ENCODE measurements around the gene TSPAN1. TPM values are rescaled to one million over a fixed set of nuclear protein-coding genes. Genes with fewer than 3 reads are reported as not detected.

Gene TSPAN1
- total and polyA plus RNA-seq, 2 of the 13 experiments (the other 11 are each of a cell fraction or from before 2014, with no cell fraction given), result 1.7 to 2.9 TPM

DNA sequence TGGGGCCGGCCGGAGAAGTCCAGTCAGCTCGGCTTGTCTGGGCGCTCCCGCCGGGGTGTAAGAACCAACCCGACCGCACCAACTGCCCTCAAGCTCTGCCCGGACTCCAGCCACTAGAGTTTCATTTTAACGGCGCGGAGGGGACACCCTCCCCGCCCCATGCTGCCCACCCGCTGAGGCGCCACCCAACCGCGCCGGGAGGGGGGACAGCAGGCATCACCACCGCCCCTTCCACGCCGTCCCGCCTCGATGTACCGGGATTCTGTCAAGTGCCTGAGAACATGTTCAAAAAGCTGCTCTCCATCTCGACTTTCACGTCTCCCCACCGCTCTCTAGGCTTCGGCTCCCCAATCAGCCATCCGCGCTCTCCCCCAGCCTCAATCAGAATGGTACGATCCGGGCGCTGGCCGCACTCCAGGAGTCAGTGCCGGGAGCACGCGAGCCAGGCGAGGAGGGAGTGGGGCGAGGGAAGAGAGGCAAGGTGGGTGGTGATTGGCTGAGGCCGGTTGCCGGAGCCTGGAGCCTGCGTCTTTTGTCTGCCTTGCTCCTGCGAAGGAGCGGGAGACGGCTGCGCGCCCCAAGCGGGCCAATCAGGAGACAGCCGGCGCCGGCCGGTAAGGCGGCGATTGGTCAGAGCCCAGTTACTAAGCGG lies 42.2 kb upstream of the TSPAN1 start, which contains the start of gene PIK3R3 (continued):
- 0 out of 2 replicates have a peak, but pooled peaks have one; percentile 29 for TF ChIP-seq ZFX (CRISPR knock-in tag; IDR thresholded peaks at IDR 0.05; ENCODE audit: low read depth)
- 0 out of 2 replicates have a peak, but pooled peaks have one; percentile 29 for TF ChIP-seq XBP1 (CRISPR knock-in tag; IDR thresholded peaks at IDR 0.05)
- TF ChIP-seq THAP8 (CRISPR knock-in tag; IDR thresholded peaks at IDR 0.05; ENCODE audit: borderline replicate concordance), result peak; percentile 89; the same call in 1 of the 2 replicates
- TF ChIP-seq BRF2 (CRISPR knock-in tag; IDR thresholded peaks at IDR 0.05), result peak; percentile 98
- peak; percentile 86; the same call in 1 of the 2 replicates for TF ChIP-seq SNAI1 (CRISPR knock-in tag; IDR thresholded peaks at IDR 0.05; ENCODE audit: borderline replicate concordance)
- TF ChIP-seq ZNF672 (CRISPR knock-in tag; IDR thresholded peaks at IDR 0.05), result peak; percentile 89
- TF ChIP-seq, protein P1, sequence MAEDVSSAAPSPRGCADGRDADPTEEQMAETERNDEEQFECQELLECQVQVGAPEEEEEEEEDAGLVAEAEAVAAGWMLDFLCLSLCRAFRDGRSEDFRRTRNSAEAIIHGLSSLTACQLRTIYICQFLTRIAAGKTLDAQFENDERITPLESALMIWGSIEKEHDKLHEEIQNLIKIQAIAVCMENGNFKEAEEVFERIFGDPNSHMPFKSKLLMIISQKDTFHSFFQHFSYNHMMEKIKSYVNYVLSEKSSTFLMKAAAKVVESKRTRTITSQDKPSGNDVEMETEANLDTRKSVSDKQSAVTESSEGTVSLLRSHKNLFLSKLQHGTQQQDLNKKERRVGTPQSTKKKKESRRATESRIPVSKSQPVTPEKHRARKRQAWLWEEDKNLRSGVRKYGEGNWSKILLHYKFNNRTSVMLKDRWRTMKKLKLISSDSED (CRISPR knock-in tag; IDR thresholded peaks at IDR 0.05), result peak; percentile 83; the same call in 1 of the 2 replicates
- TF ChIP-seq TCF7L2 (IDR thresholded peaks at IDR 0.05; ENCODE audit: low read depth, low read length), result no peak
- TF ChIP-seq REPIN1 (CRISPR knock-in tag; IDR thresholded peaks at IDR 0.05; ENCODE audit: borderline replicate concordance, low read depth), result peak; percentile 99
- no peak for TF ChIP-seq ZNF737 (CRISPR knock-in tag; IDR thresholded peaks at IDR 0.05; ENCODE audit: borderline replicate concordance)
- peak; percentile 72 for TF ChIP-seq SP2 (CRISPR knock-in tag; IDR thresholded peaks at IDR 0.05)
- TF ChIP-seq, protein P2, sequence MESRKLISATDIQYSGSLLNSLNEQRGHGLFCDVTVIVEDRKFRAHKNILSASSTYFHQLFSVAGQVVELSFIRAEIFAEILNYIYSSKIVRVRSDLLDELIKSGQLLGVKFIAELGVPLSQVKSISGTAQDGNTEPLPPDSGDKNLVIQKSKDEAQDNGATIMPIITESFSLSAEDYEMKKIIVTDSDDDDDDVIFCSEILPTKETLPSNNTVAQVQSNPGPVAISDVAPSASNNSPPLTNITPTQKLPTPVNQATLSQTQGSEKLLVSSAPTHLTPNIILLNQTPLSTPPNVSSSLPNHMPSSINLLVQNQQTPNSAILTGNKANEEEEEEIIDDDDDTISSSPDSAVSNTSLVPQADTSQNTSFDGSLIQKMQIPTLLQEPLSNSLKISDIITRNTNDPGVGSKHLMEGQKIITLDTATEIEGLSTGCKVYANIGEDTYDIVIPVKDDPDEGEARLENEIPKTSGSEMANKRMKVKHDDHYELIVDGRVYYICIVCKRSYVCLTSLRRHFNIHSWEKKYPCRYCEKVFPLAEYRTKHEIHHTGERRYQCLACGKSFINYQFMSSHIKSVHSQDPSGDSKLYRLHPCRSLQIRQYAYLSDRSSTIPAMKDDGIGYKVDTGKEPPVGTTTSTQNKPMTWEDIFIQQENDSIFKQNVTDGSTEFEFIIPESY (CRISPR knock-in tag; IDR thresholded peaks at IDR 0.05), result 0 out of 2 replicates have a peak, but pooled peaks have one; percentile 54
- peak; percentile 69; the same call in 1 of the 2 replicates for TF ChIP-seq SAFB2 (CRISPR knock-in tag; IDR thresholded peaks at IDR 0.05; ENCODE audit: borderline replicate concordance, low read depth)
- TF ChIP-seq ZNF496 (CRISPR knock-in tag; IDR thresholded peaks at IDR 0.05; ENCODE audit: insufficient replicate concordance), result peak; percentile 80
- peak; percentile 60; the same call in 1 of the 2 replicates for TF ChIP-seq ZSCAN22 (CRISPR knock-in tag; IDR thresholded peaks at IDR 0.05)
- TF ChIP-seq, protein P3, sequence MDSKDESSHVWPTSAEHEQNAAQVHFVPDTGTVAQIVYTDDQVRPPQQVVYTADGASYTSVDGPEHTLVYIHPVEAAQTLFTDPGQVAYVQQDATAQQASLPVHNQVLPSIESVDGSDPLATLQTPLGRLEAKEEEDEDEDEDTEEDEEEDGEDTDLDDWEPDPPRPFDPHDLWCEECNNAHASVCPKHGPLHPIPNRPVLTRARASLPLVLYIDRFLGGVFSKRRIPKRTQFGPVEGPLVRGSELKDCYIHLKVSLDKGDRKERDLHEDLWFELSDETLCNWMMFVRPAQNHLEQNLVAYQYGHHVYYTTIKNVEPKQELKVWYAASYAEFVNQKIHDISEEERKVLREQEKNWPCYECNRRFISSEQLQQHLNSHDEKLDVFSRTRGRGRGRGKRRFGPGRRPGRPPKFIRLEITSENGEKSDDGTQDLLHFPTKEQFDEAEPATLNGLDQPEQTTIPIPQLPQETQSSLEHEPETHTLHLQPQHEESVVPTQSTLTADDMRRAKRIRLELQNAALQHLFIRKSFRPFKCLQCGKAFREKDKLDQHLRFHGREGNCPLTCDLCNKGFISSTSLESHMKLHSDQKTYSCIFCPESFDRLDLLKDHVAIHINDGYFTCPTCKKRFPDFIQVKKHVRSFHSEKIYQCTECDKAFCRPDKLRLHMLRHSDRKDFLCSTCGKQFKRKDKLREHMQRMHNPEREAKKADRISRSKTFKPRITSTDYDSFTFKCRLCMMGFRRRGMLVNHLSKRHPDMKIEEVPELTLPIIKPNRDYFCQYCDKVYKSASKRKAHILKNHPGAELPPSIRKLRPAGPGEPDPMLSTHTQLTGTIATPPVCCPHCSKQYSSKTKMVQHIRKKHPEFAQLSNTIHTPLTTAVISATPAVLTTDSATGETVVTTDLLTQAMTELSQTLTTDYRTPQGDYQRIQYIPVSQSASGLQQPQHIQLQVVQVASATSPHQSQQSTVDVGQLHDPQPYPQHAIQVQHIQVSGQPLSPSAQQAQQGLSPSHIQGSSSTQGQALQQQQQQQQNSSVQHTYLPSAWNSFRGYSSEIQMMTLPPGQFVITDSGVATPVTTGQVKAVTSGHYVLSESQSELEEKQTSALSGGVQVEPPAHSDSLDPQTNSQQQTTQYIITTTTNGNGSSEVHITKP (CRISPR knock-in tag; IDR thresholded peaks at IDR 0.05; ENCODE audit: low read depth), result peak; percentile 100
- peak; percentile 18 for TF ChIP-seq ZSCAN29 (CRISPR knock-in tag; conservative IDR thresholded peaks at IDR 0.05)
- TF ChIP-seq RFXANK (CRISPR knock-in tag; IDR thresholded peaks at IDR 0.05), result peak; percentile 96
- TF ChIP-seq KLF9 (CRISPR knock-in tag; IDR thresholded peaks at IDR 0.05; ENCODE audit: low read depth), result peak; percentile 98
- no peak for TF ChIP-seq RBAK (CRISPR knock-in tag; IDR thresholded peaks at IDR 0.05)
- TF ChIP-seq MBD4 (IDR thresholded peaks at IDR 0.05; ENCODE audit: borderline replicate concordance, low read length), result no peak

Measured in HepG2 (cell line).